Fibroblast of the aortic adventitia (primary cell): Measurements from ENCODE around the gene SLC25A1. TPM values are rescaled to one million over a fixed set of nuclear protein-coding genes. Genes with fewer than 3 reads are reported as not detected.

Experiments
- DNase-seq: peaks from one replicate; pipeline ENCODE4 v3.0.0-alpha.2; 2010; ENCODE audit warnings: low read depth
- H3K4me3 ChIP-seq: 2 replicates; pipeline ENCODE4 v1.5.1; 2011; ENCODE audit warnings: low read depth, mild to moderate bottlenecking, control low read depth, low read length, moderate library complexity
- total RNA-seq: library from RNA; depleted of rRNA; stranded (reverse); fragments of >200 nt; gene quantifications from 2 replicates; pipeline ENCODE4 v1.2.3, GENCODE V29; 2012; ENCODE audit warnings: low replicate concordance
- TF ChIP-seq, protein P1 (sequence below): IDR thresholded peaks from 2 replicates; pipeline ENCODE4 v1.5.1; 2011; ENCODE audit warnings: mild to moderate bottlenecking, low read length, control low read depth, inconsistent platforms; ENCODE audit not compliant: insufficient read depth

Gene SLC25A1
- total RNA-seq, 1 donor = 53.4 TPM

GRCh38 chr22:19215360-19215759 is 36.8 kb upstream of the SLC25A1 start:
- TF ChIP-seq, protein P1, sequence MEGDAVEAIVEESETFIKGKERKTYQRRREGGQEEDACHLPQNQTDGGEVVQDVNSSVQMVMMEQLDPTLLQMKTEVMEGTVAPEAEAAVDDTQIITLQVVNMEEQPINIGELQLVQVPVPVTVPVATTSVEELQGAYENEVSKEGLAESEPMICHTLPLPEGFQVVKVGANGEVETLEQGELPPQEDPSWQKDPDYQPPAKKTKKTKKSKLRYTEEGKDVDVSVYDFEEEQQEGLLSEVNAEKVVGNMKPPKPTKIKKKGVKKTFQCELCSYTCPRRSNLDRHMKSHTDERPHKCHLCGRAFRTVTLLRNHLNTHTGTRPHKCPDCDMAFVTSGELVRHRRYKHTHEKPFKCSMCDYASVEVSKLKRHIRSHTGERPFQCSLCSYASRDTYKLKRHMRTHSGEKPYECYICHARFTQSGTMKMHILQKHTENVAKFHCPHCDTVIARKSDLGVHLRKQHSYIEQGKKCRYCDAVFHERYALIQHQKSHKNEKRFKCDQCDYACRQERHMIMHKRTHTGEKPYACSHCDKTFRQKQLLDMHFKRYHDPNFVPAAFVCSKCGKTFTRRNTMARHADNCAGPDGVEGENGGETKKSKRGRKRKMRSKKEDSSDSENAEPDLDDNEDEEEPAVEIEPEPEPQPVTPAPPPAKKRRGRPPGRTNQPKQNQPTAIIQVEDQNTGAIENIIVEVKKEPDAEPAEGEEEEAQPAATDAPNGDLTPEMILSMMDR = no peak
- DNase-seq = no peak
- no peak overlapping the region for H3K4me3 ChIP-seq

GRCh38 chr22:19214078-19214473 is 35.5 kb upstream of the SLC25A1 start:
- TF ChIP-seq, protein P1 = no peak
- no peak overlapping the region for H3K4me3 ChIP-seq
- peak; percentile 6 for DNase-seq

- TF ChIP-seq, protein P1 = no peak
- no peak overlapping the region for H3K4me3 ChIP-seq
- no peak for DNase-seq
Observed at GRCh38 chr22:19213442-19214077, 35.0 kb upstream of the SLC25A1 start.

GRCh38 chr22:19213001-19213400 is 34.5 kb upstream of the SLC25A1 start:
- TF ChIP-seq, protein P1 = no peak
- no peak for DNase-seq
- no peak overlapping the region for H3K4me3 ChIP-seq

DNA sequence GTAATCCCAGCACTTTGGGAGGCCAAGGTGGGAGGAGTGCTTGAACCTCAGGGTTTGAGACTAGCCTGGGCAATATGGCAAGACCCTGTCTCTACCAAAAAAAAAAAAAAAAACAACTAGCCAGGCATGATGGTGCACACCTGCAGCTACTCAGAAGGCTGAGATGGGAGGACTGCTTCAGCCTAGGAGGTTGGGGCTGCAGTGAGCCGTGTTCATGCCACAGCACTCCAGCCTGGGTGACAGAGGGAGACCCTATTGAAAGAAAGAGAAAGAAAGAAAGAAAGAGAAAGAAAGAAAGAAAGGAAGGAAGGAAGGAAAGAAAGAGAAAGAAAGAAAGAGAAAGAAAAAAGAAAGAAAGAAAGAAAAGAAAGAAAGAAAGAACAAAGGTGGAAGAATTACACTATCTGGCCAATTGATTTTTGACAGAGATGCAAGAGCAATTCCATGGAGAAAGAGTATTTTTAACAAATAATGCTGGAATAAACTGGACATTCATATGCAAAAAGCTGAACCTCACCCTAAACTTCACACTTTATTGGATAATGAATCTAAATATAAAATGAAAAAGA is 33.9 kb upstream of the SLC25A1 start:
- H3K4me3 ChIP-seq = no peak overlapping the region
- no peak for DNase-seq
- TF ChIP-seq, protein P1 = no peak

- TF ChIP-seq, protein P1 = no peak
- H3K4me3 ChIP-seq = no peak overlapping the region
- no peak for DNase-seq
Observed at GRCh38 chr22:19210188-19210587, 31.7 kb upstream of the SLC25A1 start.
